ENCODE data around the gene KIAA1191.
"Not testable (repeated sequence)": the region's sequence is repeated elsewhere in the genome, so short reads cannot be mapped to it uniquely, and the experiment has no call there.

KIAA1191 gene

DNA sequence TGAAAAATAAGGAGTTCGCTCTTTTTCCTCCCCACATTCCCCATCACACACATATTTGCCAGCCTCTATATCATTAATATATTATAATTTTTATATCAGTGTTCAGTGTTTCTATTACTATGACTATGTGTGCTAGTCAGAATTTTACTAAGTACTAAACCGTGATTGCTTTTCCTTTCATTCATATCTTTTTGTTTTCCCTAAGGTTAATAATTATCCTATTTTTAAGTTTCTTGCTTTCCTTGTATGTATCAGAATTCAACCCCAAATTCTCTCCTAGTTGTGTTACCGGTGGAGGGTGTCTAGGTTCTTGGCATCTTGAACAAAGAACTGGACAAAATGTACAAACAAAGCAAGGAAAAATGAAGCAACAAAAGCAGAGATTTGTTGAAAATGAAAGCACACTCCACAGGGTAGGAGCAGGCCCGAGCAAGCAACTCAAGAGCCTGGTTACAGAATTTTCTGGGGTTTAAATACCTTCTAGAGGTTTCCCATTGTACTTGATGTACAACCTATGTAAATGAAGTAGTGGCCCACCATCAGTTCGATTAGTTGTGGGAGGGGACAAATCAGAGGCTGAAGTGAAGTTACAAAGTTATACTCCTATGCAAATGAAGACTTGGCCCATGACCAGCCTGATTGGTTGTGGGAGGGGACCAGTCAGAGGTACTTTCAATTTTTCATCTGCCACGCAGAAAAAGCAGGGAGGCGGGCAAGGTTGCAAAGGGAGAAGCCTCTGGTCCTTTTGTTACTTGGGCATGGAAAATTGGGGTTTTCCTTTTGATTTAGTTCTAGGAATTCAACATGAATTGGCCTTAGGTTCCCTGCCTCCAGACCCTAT, 43.8 kb downstream of the KIAA1191 start:
- no peak for DNase-seq (ENCODE audit: low read depth)

DNA sequence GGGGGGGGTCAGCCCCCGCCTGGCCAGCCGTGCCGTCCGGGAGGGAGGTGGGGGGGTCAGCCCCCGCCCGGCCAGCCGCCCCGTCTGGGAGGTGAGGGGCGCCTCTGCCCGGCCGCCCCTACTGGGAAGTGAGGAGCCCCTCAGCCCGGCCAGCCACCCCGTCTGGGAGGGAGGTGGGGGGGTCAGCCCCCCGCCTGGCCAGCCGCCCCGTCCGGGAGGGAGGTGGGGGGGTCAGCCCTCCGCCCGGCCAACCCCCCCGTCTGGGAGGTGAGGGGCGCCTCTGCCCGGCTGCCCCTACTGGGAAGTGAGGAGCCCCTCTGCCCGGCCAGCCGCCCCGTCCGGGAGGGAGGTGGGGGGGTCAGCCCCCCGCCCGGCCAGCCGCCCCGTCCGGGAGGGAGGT, 56.2 kb downstream of the KIAA1191 start:
- not testable (repeated sequence) for DNase-seq (ENCODE audit: low read depth)

All from stimulated activated CD4-positive, alpha-beta T cell treated with anti-CD3 and anti-CD28 coated beads, Interleukin-2, amount 100 ng/mL, for 4 hours (primary cell).